ENCODE data around the gene ZNF722.
A peak's percentile ranks its signal among the peaks of the same experiment; 100 is the strongest.
"Not testable (repeated sequence)": the region's sequence is repeated elsewhere in the genome, so short reads cannot be mapped to it uniquely, and the experiment has no call there.

ZNF722 gene

GRCh38 chr7:63998549-63998948 is at the start of gene ZNF722:
TSS of gene ZNF722 (plus strand) at chr7:63998849. CDS start at chr7:63998962, 113 bp downstream.
- DNase-seq = no peak

- no peak for DNase-seq
Measured at GRCh38 chr7:63953181-63953580, 45.5 kb upstream of the ZNF722 start.

- no peak for DNase-seq
Measured at GRCh38 chr7:63968629-63969028, 30.0 kb upstream of the ZNF722 start.

- DNase-seq = not testable (repeated sequence)
Measured at GRCh38 chr7:64015496-64015895, 16.8 kb downstream of the ZNF722 start.

DNA sequence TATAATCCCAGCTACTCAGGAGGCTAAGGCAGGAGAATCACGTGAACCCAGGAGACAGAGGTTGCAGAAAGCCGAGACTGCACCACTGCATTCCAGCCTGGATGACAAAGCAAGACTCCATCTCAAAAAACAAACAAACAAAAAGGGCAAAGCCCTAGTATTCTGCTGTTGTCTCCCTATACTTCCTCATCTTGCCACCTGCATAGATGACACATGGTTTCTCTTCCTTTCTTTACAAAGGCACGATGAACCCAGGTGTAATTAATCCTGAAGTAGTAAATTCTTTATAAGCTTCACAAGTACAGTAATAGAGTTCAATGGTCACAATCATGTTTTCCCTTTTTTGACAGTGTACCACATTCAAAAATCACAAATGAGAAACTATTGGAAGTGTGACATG is 36.7 kb downstream of the ZNF722 start:
- no peak for DNase-seq

GRCh38 chr7:64037095-64037494 is 38.4 kb downstream of the ZNF722 start:
- no peak for DNase-seq

DNA sequence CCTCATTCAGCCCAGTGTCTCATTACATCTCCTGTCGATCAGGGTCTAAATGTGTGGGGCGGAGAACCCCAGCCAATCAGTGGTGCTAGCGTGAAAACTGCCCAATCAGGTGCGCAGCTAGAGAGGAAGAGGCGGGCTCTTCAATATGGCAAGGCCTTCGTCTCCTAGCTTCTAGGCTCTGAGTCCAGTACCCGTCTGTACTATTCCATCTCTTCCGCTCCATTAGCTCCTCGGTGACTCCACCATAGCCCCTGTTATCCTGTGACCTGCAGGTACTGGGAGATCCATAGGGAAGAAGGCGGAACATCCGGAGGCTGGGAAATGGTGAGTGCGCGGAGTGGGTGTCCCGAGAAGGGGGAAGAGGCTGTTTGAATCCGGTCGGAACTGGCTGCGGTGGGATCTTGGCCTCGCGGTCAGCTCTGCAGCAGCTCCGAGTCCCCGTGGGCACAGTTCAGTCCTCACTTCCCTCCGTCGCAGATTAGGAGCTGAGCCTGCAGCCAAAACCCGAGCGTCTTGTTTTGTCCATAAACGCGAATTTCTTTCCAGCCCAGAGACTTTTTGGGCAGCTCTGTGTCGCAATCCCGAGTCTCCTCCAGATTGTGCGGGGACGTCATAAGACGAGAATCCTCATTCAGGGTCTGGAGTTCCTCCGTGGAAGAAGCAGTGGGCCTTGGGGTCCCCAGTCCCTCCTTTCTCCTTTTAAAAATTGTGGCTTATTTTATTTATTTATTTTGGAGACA is 46.8 kb downstream of the ZNF722 start, which contains the start of gene ZNF727:
Gene ZNF727, plus strand, starts transcription at position 134 of the 740 bp plus-strand sequence. Its CDS starts 188 bp downstream, at position 322.
- peak; percentile 66 to 77 for DNase-seq

- no peak for DNase-seq
Measured at GRCh38 chr7:64046041-64046389, 47.4 kb downstream of the ZNF722 start.
